LNCaP clone FGC (cell line): ENCODE measurements around the gene TPSAB1.

Experiments used
- DNase-seq: peaks from one replicate; pipeline ENCODE4 v3.0.0-alpha.2; 2011; ENCODE audit warnings: low read depth
- H3K4me3 ChIP-seq: 2 replicates; pipeline ENCODE4 v1.5.1; 2011; ENCODE audit warnings: mild to moderate bottlenecking, low read depth, low read length, control low read depth
- TF ChIP-seq, protein P1 (sequence below): IDR thresholded peaks from 2 replicates; pipeline ENCODE4 v1.5.1; 2012; ENCODE audit warnings: mild to moderate bottlenecking; ENCODE audit not compliant: control insufficient read depth, insufficient read depth; ENCODE audit errors: extremely low read depth

The TPSAB1 gene

DNA sequence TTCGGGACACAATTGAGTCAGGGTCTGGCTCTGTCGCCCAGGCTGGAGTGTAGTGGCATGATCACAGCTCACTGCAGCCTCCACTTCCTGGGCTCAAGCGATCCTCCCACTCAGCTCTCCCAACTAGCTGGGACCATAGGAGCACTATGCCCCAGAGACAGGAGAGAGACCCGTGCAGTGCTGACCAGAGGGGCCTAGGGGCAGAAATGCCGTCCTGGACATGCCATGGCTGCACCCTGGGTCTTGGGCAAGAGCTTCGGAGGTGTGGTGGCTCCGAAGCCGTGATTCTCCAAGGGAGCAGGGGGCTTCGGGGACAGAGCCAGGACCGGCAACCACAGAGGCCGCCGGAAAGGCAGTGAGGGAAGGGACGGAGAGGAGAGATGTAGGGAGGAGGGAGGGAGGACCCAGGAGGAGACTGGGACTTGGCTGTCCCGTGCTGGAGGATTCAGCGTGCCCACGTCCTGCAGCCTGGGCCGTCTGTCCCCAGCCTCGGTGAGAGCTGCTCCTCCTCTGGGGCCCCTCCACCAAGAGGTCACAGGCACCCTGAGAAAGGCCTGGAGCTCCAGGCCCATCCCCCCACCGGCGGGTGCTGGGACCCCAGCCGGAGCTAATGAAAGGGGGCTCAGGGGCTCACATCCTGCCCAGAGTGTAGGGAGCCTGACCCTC, 37.2 kb downstream of the TPSAB1 start:
- TF ChIP-seq, protein P1, sequence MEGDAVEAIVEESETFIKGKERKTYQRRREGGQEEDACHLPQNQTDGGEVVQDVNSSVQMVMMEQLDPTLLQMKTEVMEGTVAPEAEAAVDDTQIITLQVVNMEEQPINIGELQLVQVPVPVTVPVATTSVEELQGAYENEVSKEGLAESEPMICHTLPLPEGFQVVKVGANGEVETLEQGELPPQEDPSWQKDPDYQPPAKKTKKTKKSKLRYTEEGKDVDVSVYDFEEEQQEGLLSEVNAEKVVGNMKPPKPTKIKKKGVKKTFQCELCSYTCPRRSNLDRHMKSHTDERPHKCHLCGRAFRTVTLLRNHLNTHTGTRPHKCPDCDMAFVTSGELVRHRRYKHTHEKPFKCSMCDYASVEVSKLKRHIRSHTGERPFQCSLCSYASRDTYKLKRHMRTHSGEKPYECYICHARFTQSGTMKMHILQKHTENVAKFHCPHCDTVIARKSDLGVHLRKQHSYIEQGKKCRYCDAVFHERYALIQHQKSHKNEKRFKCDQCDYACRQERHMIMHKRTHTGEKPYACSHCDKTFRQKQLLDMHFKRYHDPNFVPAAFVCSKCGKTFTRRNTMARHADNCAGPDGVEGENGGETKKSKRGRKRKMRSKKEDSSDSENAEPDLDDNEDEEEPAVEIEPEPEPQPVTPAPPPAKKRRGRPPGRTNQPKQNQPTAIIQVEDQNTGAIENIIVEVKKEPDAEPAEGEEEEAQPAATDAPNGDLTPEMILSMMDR = no peak
- no peak overlapping the region for H3K4me3 ChIP-seq
- no peak for DNase-seq

DNA sequence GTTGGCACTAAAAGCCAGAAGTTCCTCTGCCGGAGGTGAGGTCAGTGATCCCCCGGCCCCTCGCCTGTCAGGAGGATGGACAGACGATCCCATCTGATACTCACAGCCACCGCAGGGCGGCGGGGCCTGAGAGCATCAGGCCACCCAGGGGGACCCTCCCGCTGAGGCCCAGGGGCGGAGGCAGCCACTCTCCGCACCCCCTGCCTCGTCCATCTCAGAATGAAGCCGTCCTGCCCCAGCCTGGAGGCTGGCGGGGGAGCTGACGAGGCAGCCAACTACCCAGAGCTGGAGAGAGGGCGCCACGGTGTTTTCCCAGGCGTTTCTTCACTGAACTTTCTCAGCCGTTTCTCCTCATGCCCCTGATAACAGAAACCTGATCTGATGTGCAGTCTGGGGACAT, 38.0 kb downstream of the TPSAB1 start:
- DNase-seq = no peak
- TF ChIP-seq, protein P1 = no peak
- no peak overlapping the region for H3K4me3 ChIP-seq

DNA sequence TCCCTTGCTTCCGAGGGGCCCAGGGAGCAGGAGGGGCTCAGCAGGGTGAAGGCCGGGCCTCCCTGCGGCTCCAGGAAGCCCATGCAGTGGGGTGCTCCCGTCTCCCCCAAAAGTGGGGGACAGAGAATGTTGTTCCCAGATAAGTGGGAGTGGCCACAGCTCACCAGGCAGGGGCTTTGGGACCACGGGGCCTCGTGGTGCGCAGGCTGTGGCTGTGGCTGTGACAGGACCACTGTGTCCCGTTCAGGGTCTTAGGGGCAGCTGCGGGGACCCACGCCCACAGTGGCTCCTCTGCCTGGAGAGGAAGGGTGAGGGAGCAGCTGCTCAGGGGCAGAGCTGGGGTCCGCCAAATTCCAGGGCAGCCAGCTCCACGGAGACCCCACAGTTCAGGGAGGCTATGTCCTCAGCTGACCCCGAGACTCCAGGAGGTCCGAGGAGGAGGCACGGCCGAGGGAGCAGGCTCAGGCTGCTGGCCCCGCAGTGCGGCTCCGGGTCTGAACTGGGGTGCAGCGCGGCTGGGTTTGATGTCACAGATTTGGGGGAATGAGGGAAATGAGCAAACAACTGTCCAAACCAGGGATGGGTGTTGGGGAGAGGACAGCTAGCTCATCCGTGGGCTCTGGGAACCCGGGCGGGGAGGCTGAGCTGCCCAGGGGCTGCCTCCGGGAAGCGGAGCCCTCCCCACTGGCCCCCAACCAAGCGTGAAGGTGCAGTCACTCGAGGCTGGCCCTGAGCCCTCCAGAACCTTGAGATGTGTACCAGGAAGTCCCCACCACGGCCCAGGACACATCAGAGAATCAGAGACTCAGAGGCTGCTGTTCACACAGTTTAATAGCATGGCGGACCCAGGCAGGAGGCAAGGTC, 38.8 kb downstream of the TPSAB1 start:
- TF ChIP-seq, protein P1 = no peak
- no peak overlapping the region for H3K4me3 ChIP-seq
- no peak for DNase-seq

DNA sequence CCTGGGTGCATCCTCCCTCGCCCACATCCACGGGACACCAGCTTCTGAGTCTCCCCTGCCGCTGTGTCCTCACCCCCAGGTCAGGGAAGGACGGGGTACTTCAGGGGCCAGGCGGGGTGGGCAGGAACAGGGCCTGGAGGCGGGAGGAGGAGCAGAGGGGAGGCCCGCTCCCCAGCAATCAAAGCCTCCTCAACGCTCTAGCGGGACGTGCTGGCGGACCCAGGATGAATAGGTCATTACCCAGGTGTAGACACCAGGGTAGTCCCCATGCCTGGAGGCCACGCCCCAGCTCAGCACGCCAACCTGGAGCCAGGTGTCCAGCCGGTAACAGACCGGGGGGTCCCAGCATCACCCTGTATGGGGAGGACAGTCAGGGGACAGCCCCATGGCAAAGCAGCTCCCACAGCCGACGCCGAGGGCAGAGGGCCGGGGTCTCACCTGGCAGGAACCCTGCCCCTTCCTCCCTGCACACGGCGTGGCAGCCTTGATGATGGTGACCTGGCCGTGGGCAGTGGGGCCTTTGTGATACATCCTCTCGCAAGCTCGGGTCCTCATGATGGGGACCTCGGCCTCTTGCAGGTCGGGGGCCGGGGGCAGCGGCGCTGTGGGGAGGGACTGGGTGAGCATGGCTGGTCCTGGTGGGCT, 39.6 kb downstream of the TPSAB1 start:
- no peak for DNase-seq
- TF ChIP-seq, protein P1 = no peak
- no peak overlapping the region for H3K4me3 ChIP-seq

DNA sequence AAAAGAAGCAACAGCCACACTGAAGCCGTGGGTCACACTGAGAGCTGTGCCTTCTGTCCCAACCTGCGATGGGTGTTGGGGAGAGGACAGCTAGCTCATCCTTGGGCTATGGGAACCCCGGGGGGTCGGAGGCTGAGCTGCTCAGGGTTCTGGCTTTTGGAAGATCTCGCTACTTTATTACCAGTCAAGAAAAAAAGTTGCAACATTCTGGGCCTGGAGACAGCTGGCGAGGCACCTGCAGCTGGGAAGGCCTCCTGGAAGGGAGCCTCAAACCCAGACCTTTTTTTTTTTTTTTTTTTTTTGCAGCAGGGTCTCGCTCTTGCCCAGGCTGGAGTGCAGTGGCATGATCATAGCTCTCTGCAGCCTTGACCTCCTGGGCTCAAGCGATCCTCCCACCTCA, 40.3 kb downstream of the TPSAB1 start:
- H3K4me3 ChIP-seq = no peak overlapping the region
- TF ChIP-seq, protein P1 = no peak
- no peak for DNase-seq

DNA sequence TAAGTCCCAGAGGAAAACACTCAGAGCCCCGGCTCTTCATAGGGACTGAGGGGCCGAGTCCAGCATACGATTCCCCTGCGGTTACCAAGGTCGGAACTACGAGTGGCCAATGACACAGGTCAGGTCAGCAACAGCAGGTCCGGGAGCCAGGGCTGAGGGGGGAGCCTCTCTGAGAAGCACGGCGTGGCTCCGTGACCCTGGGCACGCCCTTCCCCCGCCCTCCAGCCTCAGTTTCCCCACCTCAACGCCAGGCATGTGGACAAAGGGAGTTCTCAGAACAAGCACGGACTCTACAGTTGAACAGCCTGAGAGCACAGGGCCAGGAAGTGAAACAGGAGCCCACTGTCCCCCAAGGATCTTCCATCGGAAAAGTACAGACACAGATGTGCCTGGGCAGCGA, 41.0 kb downstream of the TPSAB1 start:
- TF ChIP-seq, protein P1 = no peak
- DNase-seq = no peak
- no peak overlapping the region for H3K4me3 ChIP-seq
